ENCODE results near the gene COL26A1. TPM values are rescaled to one million over a fixed set of nuclear protein-coding genes. Genes with fewer than 3 reads are reported as not detected.

Gene COL26A1
- polyA plus RNA-seq, 1 donor from 2014 or later = 36.6 TPM

GRCh38 chr7:101340379-101340778 is 22.3 kb upstream of the COL26A1 start:
- Histone ChIP-seq H3K9ac (ENCODE audit: low read length) (no peak overlapping the region), H2AFZ (ENCODE audit: low read depth, low read length) (no peak overlapping the region), H3K27me3 (ENCODE audit: insufficient read depth, low read depth, low read length) (no peaks in the 10 kb centered on the region), H3K9me3 (ENCODE audit: low read length) (no peaks in the 10 kb centered on the region), H3K79me2 (replicated peaks; ENCODE audit: insufficient read depth, low read length) (no peaks in the 10 kb centered on the region), H4K20me1 (ENCODE audit: insufficient read depth) (no peaks in the 10 kb centered on the region), H3K9me2 (ENCODE audit: insufficient read depth, low read length) (no peaks in the 10 kb centered on the region), H3K4me2 (ENCODE audit: low read length) (no peak overlapping the region), H3K27ac (ENCODE audit: low read length) (no peak overlapping the region), H3K4me3 (ENCODE audit: low read length) (no peak overlapping the region), H3K36me3 (ENCODE audit: insufficient read depth, low read length) (no peaks in the 10 kb centered on the region), H3F3A (ENCODE audit: insufficient read depth, low read length, poor library complexity, severe bottlenecking) (no peaks in the 10 kb centered on the region)
- TF ChIP-seq POLR2AphosphoS5 (IDR thresholded peaks at IDR 0.05) (no peak), CTCF (IDR thresholded peaks at IDR 0.05; ENCODE audit: poor library complexity, severe bottlenecking) (no peak), EP300 (conservative IDR thresholded peaks at IDR 0.05; ENCODE audit: poor library complexity, severe bottlenecking) (no peak), EZH2 (IDR thresholded peaks at IDR 0.05; ENCODE audit: borderline replicate concordance, insufficient read depth, low read length, poor library complexity, severe bottlenecking) (no peak), RAD21 (conservative IDR thresholded peaks at IDR 0.05) (no peak)

GRCh38 chr7:101342892-101343291 is 19.8 kb upstream of the COL26A1 start:
- no peaks in the 10 kb centered on the region for H3K79me2 ChIP-seq (replicated peaks; ENCODE audit: insufficient read depth, low read length)
- no peak for TF ChIP-seq REST (IDR thresholded peaks at IDR 0.05; ENCODE audit: borderline replicate concordance)
- TF ChIP-seq EZH2 (IDR thresholded peaks at IDR 0.05; ENCODE audit: borderline replicate concordance, insufficient read depth, low read length, poor library complexity, severe bottlenecking) = no peak
- no peak for TF ChIP-seq POLR2AphosphoS5 (IDR thresholded peaks at IDR 0.05)
- no peak for TF ChIP-seq CTCF (IDR thresholded peaks at IDR 0.05; ENCODE audit: poor library complexity, severe bottlenecking)
- no peak for TF ChIP-seq MXI1 (conservative IDR thresholded peaks at IDR 0.05; ENCODE audit: poor library complexity, severe bottlenecking)
- no peak for TF ChIP-seq RAD21 (conservative IDR thresholded peaks at IDR 0.05)
- TF ChIP-seq EP300 (conservative IDR thresholded peaks at IDR 0.05; ENCODE audit: poor library complexity, severe bottlenecking) = no peak
- no peak for TF ChIP-seq TAF1 (IDR thresholded peaks at IDR 0.05; ENCODE audit: low read depth)
- no peak for TF ChIP-seq SMC3 (conservative IDR thresholded peaks at IDR 0.05; ENCODE audit: poor library complexity)

More at GRCh38 chr7:101342892-101343291, 19.8 kb upstream of the COL26A1 start:
- Histone ChIP-seq H3K27me3 (ENCODE audit: insufficient read depth, low read depth, low read length) (no peaks in the 10 kb centered on the region), H3K4me2 (ENCODE audit: low read length) (no peak overlapping the region), H3K9me2 (ENCODE audit: insufficient read depth, low read length) (no peaks in the 10 kb centered on the region), H3K9ac (ENCODE audit: low read length) (no peak overlapping the region), H3K36me3 (ENCODE audit: insufficient read depth, low read length) (no peaks in the 10 kb centered on the region), H4K20me1 (ENCODE audit: insufficient read depth) (no peaks in the 10 kb centered on the region), H2AFZ (ENCODE audit: low read depth, low read length) (no peak overlapping the region), H3K4me3 (ENCODE audit: low read length) (no peak overlapping the region), H3K9me3 (ENCODE audit: low read length) (no peaks in the 10 kb centered on the region), H3K27ac (ENCODE audit: low read length) (no peak overlapping the region), H3F3A (ENCODE audit: insufficient read depth, low read length, poor library complexity, severe bottlenecking) (no peaks in the 10 kb centered on the region)

All from neural cell (in vitro differentiated cells).